CD4-positive, alpha-beta memory T cell (primary cell): ENCODE measurements around the gene PPM1H. TPM values are rescaled to one million over a fixed set of nuclear protein-coding genes. Genes with fewer than 3 reads are reported as not detected.

Source experiments
- CTCF ChIA-PET: fragments of 350-600 bp; sonication (Branson Sonifier 250); formaldehyde crosslinking; loops from one replicate; lab custom pipeline; 2021; ENCODE audit warnings: inconsistent platforms; ENCODE audit not compliant: partially characterized antibody; lab: Charles Lee
- POLR2A ChIA-PET: fragments of 350-600 bp; sonication (Branson Sonifier 250); formaldehyde crosslinking; loops from one replicate; lab custom pipeline; 2021; ENCODE audit not compliant: partially characterized antibody; lab: Charles Lee
- DNase-seq, 5 donors: peaks; one replicate each; pipeline versions ENCODE4 v3.0.0 to v3.0.0-alpha.2; 2020 to 2022; ENCODE audit warnings: mixed read lengths in 1 of 5
- H3K27ac ChIP-seq: one replicate; pipeline ENCODE4 v1.7.0; 2013; ENCODE audit warnings: low read depth, low read length
- H3K27me3 ChIP-seq: 2 replicates; pipeline ENCODE4 v1.7.0; 2013; ENCODE audit warnings: mild to moderate bottlenecking, low read length, moderate library complexity; ENCODE audit not compliant: insufficient read depth
- H3K36me3 ChIP-seq: 2 replicates; pipeline ENCODE4 v1.7.0; 2013; ENCODE audit warnings: mild to moderate bottlenecking, low read length, moderate library complexity; ENCODE audit not compliant: insufficient read depth
- H3K4me1 ChIP-seq: 2 replicates; pipeline ENCODE4 v1.7.0; 2013; ENCODE audit warnings: mild to moderate bottlenecking, low read length, moderate library complexity; ENCODE audit not compliant: insufficient read depth
- H3K4me3 ChIP-seq, 2 donors: one replicate each; pipeline ENCODE4 v1.7.0; 2013; ENCODE audit warnings: low read length in 2 of 2, mild to moderate bottlenecking in 1 of 2
- H3K9me3 ChIP-seq, 2 donors: one replicate each; pipeline ENCODE4 v1.7.0; 2013; ENCODE audit warnings: low read length in 2 of 2, control low read depth in 1 of 2; ENCODE audit not compliant: control insufficient read depth in 1 of 2
- H3K27ac Mint-ChIP-seq, 7 donors: one replicate each; pipeline ENCODE4 v1.8.0; 2020 to 2021; ENCODE audit warnings: mixed read lengths in 7 of 7, mild to moderate bottlenecking in 6 of 7, inconsistent platforms in 3 of 7, moderate library complexity in 3 of 7
- H3K27me3 Mint-ChIP-seq, 2 donors: one replicate each; pipeline ENCODE4 v1.8.0; 2020 to 2021; ENCODE audit warnings: mixed read lengths in 2 of 2
- H3K36me3 Mint-ChIP-seq, 2 donors: one replicate each; pipeline ENCODE4 v1.8.0; 2020 to 2021; ENCODE audit warnings: mixed read lengths in 2 of 2, inconsistent platforms in 1 of 2, mild to moderate bottlenecking in 1 of 2
- H3K4me1 Mint-ChIP-seq, 4 donors: one replicate each; pipeline ENCODE4 v1.8.0; 2020 to 2021; ENCODE audit warnings: mixed read lengths in 4 of 4, mild to moderate bottlenecking in 1 of 4
- H3K4me3 Mint-ChIP-seq, 8 donors: one replicate each; pipeline ENCODE4 v1.8.0; 2020 to 2021; ENCODE audit warnings: mixed read lengths in 8 of 8, mild to moderate bottlenecking in 7 of 8, moderate library complexity in 6 of 8, inconsistent platforms in 3 of 8
- H3K9me3 Mint-ChIP-seq, 8 donors: one replicate each; pipeline ENCODE4 v1.8.0; 2020 to 2021; ENCODE audit warnings: mixed read lengths in 8 of 8, mild to moderate bottlenecking in 5 of 8, inconsistent platforms in 3 of 8, moderate library complexity in 1 of 8
- intact Hi-C: fragments of 100-400 bp; cut with micrococcal nuclease; formaldehyde crosslinking; loops from one replicate; pipeline ENCODE4 v1.15.1; 2023
- polyA plus RNA-seq, 2 donors: library from polyadenylated mRNA; unstranded; fragments of 300-500 nt; fragmentation: Illumina TruSeq; gene quantifications; one replicate each; pipeline ENCODE4 v1.2.3, GENCODE V29; 2021
- total RNA-seq, 2 experiments: library from RNA; stranded (reverse); gene quantifications; one replicate each; pipeline ENCODE4 v1.2.3, GENCODE V29; 2021

PPM1H gene
- total and polyA plus RNA-seq, 4 experiments from 2014 or later: 0.06 to 0.14 TPM; not detected in 2

GRCh38 chr12:62916632-62917425, 18.1 kb downstream of the PPM1H start:
- H3K9me3 Mint-ChIP-seq: peaks cover 0 to 2% (median 0%) of the 10 kb centered on the region in 8 donors
- no peak overlapping the region for H3K4me3 Mint-ChIP-seq
- H3K9me3 ChIP-seq: no peaks in the 10 kb centered on the region
- H3K36me3 Mint-ChIP-seq: no peaks in the 10 kb centered on the region
- DNase-seq: no peak
- intact Hi-C loops: no loop called here
- no peaks in the 10 kb centered on the region for H3K36me3 ChIP-seq
- no peaks in the 10 kb centered on the region for H3K4me1 Mint-ChIP-seq
- H3K4me3 ChIP-seq: no peak overlapping the region
- H3K27ac ChIP-seq: no peak overlapping the region
- H3K4me1 ChIP-seq: no peaks in the 10 kb centered on the region
- no peak overlapping the region for H3K27ac Mint-ChIP-seq
- peaks cover 5 to 8% of the 10 kb centered on the region in 2 donors for H3K27me3 Mint-ChIP-seq
- CTCF ChIA-PET: interaction anchor here (1.5 kb wide), 1 partner anchor 9 kb away, joined by 3 read pairs; no protein-coding TSS in a partner anchor
- no peaks in the 10 kb centered on the region for H3K27me3 ChIP-seq
- POLR2A ChIA-PET: no interaction called here

- Histone ChIP-seq H3K27me3 (no peaks in the 10 kb centered on the region), H3K4me3 (no peak overlapping the region), H3K36me3 (no peaks in the 10 kb centered on the region), H3K9me3 (no peaks in the 10 kb centered on the region), H3K27ac (no peak overlapping the region), H3K4me1 (no peaks in the 10 kb centered on the region)
- Mint-ChIP-seq H3K9me3 (peaks cover 0 to 2% (median 0%) of the 10 kb centered on the region in 8 donors), H3K4me3 (no peak overlapping the region), H3K27me3 (peaks cover 4 to 5% of the 10 kb centered on the region in 2 donors), H3K27ac (no peak overlapping the region), H3K36me3 (no peaks in the 10 kb centered on the region), H3K4me1 (no peaks in the 10 kb centered on the region)
- ChIA-PET POLR2A (no interaction called here), CTCF (no interaction called here)
- no peak for DNase-seq
- intact Hi-C loops: no loop called here
Measured at GRCh38 chr12:62915204-62915529, 19.8 kb downstream of the PPM1H start.

GRCh38 chr12:62914443-62915203, 20.3 kb downstream of the PPM1H start:
- H3K4me1 ChIP-seq: no peaks in the 10 kb centered on the region
- Mint-ChIP-seq H3K27me3 (peaks cover 2 to 5% of the 10 kb centered on the region in 2 donors), H3K4me3 (no peak overlapping the region), H3K4me1 (no peaks in the 10 kb centered on the region), H3K27ac (no peak overlapping the region), H3K9me3 (peaks cover 0 to 2% (median 0%) of the 10 kb centered on the region in 8 donors), H3K36me3 (no peaks in the 10 kb centered on the region)
- POLR2A ChIA-PET: no interaction called here
- CTCF ChIA-PET: no interaction called here
- intact Hi-C loops: no loop called here
- H3K27me3 ChIP-seq: no peaks in the 10 kb centered on the region
- DNase-seq: no peak
- H3K36me3 ChIP-seq: no peaks in the 10 kb centered on the region
- no peak overlapping the region for H3K4me3 ChIP-seq
- no peaks in the 10 kb centered on the region for H3K9me3 ChIP-seq
- no peak overlapping the region for H3K27ac ChIP-seq

- Mint-ChIP-seq H3K36me3 (no peaks in the 10 kb centered on the region), H3K9me3 (peaks cover 0 to 2% (median 0%) of the 10 kb centered on the region in 8 donors), H3K27me3 (peaks cover 4 to 9% of the 10 kb centered on the region in 2 donors), H3K4me1 (no peaks in the 10 kb centered on the region), H3K4me3 (no peak overlapping the region), H3K27ac (no peak overlapping the region)
- Histone ChIP-seq H3K36me3 (no peaks in the 10 kb centered on the region), H3K27me3 (no peaks in the 10 kb centered on the region), H3K9me3 (no peaks in the 10 kb centered on the region), H3K27ac (no peak overlapping the region), H3K4me1 (no peaks in the 10 kb centered on the region), H3K4me3 (no peak overlapping the region)
- POLR2A ChIA-PET: no interaction called here
- no peak for DNase-seq
- intact Hi-C loops: no loop called here
- CTCF ChIA-PET: no interaction called here
Measured at GRCh38 chr12:62913380-62913779, 21.6 kb downstream of the PPM1H start.

DNA sequence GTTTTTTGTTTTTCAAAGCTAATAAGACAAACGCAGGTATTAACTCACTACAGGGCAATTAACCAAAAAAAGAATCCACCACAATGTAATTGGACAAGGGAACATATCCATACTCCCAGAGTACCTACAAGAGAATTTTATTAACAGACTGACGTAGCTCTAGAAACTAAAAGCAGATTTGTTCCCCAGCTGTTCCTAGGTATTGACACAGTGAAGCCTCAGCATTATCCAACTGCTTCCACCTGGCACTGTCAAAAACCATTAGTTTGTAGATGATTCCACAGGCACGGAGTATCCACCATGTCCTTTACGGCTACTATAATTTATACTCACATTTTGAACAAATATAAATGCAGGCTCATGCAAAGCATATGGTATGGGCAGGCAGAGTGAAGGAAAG, 22.3 kb downstream of the PPM1H start:
- Mint-ChIP-seq H3K27me3 (peaks cover 4 to 9% of the 10 kb centered on the region in 2 donors), H3K4me3 (no peak overlapping the region), H3K9me3 (peaks cover 0 to 2% (median 0%) of the 10 kb centered on the region in 8 donors), H3K27ac (no peak overlapping the region), H3K36me3 (no peaks in the 10 kb centered on the region), H3K4me1 (no peaks in the 10 kb centered on the region)
- CTCF ChIA-PET: no interaction called here
- Histone ChIP-seq H3K4me3 (no peak overlapping the region), H3K4me1 (no peaks in the 10 kb centered on the region), H3K9me3 (no peaks in the 10 kb centered on the region), H3K36me3 (no peaks in the 10 kb centered on the region), H3K27me3 (no peaks in the 10 kb centered on the region), H3K27ac (no peak overlapping the region)
- POLR2A ChIA-PET: no interaction called here
- DNase-seq: no peak
- intact Hi-C loops: no loop called here

DNA sequence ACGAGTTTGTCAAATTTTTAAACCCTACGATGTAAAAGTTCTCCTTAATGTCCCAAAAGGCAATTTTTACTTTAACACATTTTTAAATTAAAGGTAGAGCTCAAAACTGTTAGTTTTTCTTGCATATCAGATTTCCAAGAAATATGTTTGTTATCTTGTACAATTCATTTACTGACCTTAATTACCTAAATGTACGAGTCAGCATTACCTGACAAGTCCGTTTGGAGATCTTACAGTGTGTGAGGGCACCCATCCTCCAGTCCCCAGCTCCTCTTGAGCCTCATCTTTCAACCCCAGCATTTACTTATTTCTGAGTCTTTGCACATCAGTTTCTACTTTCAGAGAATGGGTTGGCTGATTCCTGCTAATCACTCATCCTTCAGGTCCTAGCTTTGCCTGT, 23.7 kb downstream of the PPM1H start:
- Histone ChIP-seq H3K36me3 (no peaks in the 10 kb centered on the region), H3K27me3 (no peaks in the 10 kb centered on the region), H3K4me1 (no peaks in the 10 kb centered on the region), H3K4me3 (no peak overlapping the region), H3K27ac (no peak overlapping the region), H3K9me3 (no peaks in the 10 kb centered on the region)
- ChIA-PET CTCF (no interaction called here), POLR2A (no interaction called here)
- DNase-seq: no peak
- no peak overlapping the region for H3K4me3 Mint-ChIP-seq
- peaks cover 0 to 2% (median 0%) of the 10 kb centered on the region in 8 donors for H3K9me3 Mint-ChIP-seq
- no peaks in the 10 kb centered on the region for H3K4me1 Mint-ChIP-seq
- intact Hi-C loops: no loop called here
- no peaks in the 10 kb centered on the region for H3K36me3 Mint-ChIP-seq
- H3K27me3 Mint-ChIP-seq: peaks cover 4 to 8% of the 10 kb centered on the region in 2 donors
- no peak overlapping the region for H3K27ac Mint-ChIP-seq

GRCh38 chr12:62910549-62911169, 24.3 kb downstream of the PPM1H start:
- intact Hi-C loops: no loop called here
- Histone ChIP-seq H3K27me3 (no peaks in the 10 kb centered on the region), H3K36me3 (no peaks in the 10 kb centered on the region), H3K4me3 (no peak overlapping the region), H3K9me3 (no peaks in the 10 kb centered on the region), H3K27ac (no peak overlapping the region), H3K4me1 (no peaks in the 10 kb centered on the region)
- Mint-ChIP-seq H3K27ac (no peak overlapping the region), H3K4me3 (no peak overlapping the region), H3K9me3 (peaks cover 0 to 2% (median 0%) of the 10 kb centered on the region in 8 donors), H3K36me3 (no peaks in the 10 kb centered on the region), H3K4me1 (no peaks in the 10 kb centered on the region), H3K27me3 (peaks cover 4 to 6% of the 10 kb centered on the region in 2 donors)
- ChIA-PET CTCF (no interaction called here), POLR2A (no interaction called here)
- DNase-seq: no peak
